H54 (cell line): Measurements from ENCODE around the gene ZNF536.

Source experiments
- DNase-seq: peaks from one replicate; pipeline ENCODE4 v3.0.0; 2011; ENCODE audit warnings: low spot score, mixed read lengths; ENCODE audit not compliant: insufficient read length
- FAIRE-seq: peaks from 3 replicates; lab custom pipeline; 2011; peaks lifted over from hg19 to GRCh38; lab: Jason Lieb, UNC
- POLR2A ChIP-seq: IDR thresholded peaks from 2 replicates; pipeline ENCODE4 v1.6.1; 2011; ENCODE audit warnings: low read depth, mild to moderate bottlenecking, low read length

Gene ZNF536

DNA sequence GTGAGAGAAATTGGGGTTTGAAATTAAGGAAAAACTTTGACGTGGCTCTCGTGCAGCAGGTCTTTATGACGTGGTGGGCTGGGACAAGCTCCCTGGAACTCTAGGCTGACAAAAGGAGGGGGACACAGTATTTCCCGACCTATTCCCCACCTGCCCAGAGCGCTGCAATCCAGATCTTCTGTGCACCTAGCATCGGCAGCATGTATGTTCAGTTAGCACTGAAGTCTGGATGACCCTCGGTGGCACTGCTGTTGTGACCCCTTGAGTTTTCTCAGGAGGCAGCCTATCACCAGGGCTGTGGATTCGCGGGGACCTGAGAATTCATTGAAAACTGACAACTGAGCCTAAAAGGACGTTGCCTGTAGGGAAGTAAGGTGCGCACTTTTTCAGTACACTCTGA lies 9.1 kb upstream of the ZNF536 start:
- DNase-seq = no peak
- no peak for FAIRE-seq
- no peak for TF ChIP-seq POLR2A

DNA sequence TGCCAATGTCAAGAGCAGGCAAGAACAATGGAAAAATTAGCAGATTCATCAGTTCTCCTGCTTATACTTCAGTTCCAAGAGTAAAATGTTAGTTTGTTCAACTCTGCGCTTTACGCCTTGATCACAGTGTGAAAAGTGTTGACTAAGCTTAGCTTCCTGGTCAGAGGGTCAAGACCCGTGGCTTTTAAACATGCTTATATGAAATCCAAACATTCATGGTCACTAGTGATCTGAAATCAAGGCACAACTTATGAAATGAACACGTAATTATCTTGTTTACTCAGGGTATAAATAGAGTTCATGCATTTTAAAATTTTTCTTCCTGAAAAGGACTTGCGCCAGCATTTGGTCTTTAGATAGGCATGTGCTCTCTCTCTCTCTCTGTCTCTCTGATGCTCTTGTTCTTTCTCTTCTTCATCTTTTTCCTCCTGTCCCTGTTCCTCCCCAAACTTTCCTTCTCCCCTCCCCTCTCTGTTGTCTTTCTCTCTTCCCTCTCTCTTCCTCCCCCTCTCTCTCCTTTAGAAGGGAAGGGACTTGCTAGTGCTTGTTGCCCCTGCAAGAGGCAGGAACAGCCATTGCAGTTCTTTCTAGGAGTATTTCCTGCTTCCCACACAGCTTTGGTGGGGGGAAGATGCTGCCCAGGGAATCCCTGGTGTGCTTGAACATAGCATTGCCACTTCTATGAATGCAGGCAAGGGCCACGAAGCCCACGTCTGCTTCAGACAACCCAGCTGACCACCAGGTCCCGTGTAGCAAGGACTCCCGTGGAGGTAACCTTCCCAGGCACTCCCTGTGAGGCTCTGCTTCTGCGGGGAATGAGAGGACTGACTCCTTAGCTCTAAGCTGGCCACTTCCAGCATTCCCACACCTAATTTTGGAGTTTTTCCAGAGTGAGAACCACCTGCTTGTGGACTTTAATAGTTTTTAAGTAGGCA lies 7.1 kb upstream of the ZNF536 start:
- FAIRE-seq (no peak), DNase-seq (no peak)
- no peak for TF ChIP-seq POLR2A

DNA sequence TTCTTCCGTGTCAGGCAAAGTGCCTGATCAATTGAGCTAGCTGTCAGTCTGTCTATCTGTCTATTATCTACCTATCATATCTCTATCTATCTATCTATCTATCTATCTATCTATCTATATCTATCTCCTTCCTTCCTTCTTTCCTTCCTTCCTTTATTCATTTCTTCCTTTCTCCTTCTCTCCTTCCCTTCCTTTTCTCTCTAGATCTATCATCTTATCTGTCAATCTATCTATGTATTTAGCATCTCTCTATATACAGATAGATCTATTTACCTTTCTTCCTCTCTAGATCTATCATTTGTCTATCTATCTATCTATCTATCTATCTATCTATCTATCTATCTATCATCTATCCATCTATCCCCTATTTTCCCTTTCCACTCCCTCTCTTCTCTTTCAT lies 5.9 kb upstream of the ZNF536 start:
- DNase-seq = no peak
- FAIRE-seq = no peak
- TF ChIP-seq POLR2A = no peak

DNA sequence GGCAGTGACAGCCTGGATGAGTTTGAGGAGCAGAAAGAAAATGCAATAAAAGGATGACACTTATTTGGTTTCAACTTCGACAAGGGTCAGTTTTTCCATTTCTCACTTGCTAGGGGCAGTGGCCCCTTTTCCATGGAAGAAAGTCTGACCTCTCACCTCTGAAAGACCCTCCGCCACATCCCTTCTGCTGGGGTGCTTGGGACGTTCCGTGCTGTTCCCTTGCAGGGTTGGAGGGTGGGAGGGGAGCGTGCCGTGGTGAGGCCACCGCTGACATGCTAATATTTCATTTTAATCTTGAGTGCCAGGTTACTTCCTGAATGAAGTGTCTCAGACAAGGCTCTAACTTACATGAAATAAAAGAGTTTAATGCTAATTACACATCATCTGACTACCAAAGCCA lies 5.2 kb upstream of the ZNF536 start:
- DNase-seq (no peak), FAIRE-seq (no peak)
- no peak for TF ChIP-seq POLR2A

DNA sequence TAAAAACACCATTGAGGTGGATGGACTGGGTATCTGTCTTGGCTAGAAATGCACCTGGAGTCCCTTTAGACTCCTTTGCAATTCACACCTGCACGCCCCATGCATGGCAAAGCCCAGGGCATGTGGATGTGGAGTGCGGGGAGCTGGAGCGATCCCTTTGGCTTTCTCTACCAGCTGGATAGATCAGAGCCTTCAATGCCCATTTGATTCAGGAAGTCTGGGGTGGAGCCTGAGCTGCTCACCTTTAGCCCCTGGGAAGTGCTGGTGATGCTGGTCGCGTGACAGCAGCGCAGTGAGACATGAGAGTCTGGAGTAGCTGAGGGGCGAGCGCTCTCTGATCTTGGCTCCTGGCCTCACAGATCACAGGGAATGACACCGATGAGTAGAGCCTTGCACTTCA lies 4.8 kb upstream of the ZNF536 start:
- no peak for TF ChIP-seq POLR2A
- no peak for DNase-seq
- no peak for FAIRE-seq

DNA sequence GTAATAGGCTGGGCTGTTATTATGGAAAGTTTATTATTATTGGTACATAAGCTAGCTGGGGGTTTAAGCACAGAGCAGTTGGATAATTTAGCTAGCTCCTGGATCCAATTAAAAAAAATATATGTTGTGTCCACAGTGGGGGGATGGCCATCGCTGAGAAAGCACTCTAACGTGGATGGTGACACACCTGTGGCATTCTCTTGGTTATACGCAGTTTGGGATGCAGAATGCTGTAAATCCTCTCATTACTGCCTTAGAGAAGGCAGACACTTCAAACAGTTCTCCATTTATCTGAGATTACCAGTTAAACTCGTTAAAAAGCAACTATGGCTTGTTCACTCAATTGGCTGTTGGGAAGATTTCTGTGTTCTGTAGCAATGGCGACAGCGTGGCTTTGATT lies 2.4 kb upstream of the ZNF536 start:
- FAIRE-seq (no peak), DNase-seq (no peak)
- no peak for TF ChIP-seq POLR2A

DNA sequence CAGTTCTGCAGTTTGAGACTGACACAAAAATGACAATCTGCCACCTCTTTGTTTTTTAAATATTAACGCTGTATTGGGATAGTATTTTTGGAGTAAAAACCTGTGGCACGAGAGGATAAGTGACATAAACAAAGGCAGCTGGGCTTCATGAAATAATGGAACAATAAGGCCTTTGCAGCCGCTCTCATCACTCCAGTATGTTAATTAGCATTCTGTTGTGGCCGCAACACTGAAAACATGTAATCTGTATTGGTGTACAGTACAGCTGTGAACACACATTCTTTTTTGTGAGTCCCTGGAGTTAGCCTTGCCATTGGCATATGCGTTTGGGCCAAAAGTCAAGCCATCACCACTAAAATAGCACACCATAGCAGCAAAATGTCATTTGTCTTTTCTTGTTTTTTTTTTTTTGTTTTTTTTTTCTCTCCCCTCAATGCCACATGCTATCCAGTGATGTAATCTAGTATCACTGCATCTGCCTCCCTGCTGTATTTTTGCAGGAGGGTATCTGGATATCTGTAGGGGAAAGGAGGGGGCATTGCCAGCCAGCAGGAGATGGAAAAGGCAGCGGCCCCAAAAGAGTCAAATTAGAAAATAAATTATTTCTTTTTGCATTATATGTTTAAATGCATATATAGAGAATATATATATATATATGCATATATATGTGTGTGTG lies 885 bp upstream of the ZNF536 start:
- FAIRE-seq (no peak), DNase-seq (no peak)
- TF ChIP-seq POLR2A = no peak

DNA sequence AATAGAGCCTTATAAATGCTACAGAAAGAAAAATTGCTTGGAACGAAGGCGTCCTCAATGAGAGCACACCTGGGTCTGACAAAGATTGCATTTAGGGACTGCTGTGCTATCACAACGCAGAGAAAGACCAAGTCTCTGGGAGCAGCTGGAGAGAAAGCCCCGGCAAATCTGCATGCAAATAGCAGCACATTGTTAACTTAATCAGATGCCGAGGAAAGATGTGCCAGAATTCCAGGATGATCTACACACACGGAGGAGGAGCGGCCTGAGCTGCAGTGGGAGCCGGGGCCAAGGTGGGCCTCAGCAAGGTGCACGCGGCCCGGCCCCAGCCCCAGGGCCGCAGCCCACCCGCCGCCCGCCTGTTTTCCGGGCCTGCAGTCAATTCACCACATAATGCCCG lies 1.4 kb downstream of the ZNF536 start:
- TF ChIP-seq POLR2A = no peak
- DNase-seq (no peak), FAIRE-seq (no peak)

DNA sequence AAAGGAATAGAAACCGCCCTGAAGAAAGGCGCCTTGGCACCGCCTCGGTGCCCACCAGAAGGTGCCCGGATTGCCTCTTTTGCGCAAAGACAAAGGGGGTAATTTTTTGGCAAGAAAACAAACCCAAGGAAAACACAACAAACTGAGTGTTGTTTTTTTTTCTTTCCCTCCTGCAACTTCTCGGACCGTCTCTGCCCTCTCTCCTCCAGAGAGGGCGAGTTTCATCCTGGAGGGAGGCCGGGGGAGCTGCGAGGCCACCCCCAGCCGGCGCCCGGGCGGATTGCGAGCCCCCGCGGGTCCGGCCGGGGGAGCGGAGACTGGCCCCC lies 2.3 kb downstream of the ZNF536 start:
- DNase-seq = no peak
- no peak for FAIRE-seq
- TF ChIP-seq POLR2A = no peak

DNA sequence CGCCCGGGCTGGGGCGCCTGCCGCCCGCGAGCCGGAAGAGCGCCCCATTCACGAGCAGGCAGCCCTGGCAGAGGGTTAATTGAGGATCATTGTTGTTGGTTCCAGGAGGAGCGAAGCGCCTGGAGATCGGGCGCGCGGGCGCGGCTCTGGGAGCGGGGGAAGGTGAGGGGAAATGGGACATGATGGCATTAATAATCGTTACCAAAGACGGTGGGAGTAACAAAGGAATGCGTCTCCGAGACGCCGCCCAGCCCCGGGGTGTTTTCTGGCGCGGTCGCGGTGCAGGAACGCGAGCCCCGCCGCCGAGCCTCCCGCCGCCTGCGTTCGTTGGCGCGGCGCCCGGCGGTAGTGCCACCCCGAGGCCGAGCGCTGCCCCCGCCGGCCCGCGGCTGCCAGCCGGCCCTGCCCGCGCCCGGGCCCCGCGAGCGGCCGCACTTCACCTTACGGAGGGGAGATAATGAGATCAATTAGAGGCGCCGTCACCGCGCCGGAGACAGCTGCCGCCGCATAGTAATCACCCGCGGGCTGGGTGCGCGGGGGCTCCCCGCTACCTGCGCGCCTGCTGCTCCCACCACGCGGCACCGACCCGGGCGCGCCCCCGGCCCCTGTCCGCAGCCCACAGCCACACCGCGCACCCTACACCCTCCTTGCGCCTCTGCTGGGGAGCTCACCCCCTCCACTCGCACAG lies 2.8 kb downstream of the ZNF536 start:
- DNase-seq (no peak), FAIRE-seq (no peak)
- TF ChIP-seq POLR2A = no peak

DNA sequence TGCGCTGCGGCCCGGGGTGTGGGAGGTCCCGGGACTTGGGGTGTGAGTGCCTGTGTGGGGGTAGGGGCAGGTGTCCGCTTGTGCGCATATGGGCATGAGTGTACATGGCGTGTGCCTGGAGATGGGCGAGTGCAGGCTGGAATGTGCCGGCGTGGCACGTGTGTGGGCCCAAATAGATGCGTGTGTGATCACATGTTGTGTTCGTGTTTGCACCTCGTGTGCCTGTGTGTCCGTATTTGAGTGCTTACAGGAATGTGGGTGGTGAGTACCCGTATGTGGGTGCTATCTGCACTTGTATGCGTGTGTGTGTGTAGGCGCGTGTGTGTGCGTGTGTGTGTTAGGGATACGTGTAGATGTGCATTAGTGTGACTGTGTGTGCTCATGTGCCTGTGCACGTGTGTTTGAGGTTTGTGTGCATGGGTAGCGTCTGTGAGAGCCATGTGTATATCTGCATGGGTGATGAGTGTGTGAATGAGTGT lies 3.4 kb downstream of the ZNF536 start:
- DNase-seq = no peak
- no peak for FAIRE-seq
- TF ChIP-seq POLR2A = no peak

DNA sequence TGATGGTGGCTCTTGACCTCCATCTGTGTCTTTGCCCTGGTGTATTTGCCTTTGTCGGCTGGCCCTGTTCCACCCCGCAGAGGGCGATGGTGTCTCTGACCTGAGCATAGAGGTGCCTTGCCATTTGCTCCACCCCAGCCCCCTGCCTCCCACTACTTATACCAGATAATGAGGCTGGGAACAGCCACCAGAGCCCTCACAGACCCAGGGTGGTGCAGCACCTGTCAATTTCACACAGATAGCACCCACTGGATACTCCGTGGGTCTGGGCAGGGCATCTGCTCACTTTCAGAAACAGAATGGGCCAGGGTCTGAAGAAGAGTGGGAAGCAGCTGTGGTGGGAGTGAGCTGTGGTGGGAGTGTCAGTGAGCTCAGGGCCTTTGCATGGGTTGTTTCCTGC lies 4.1 kb downstream of the ZNF536 start:
- DNase-seq = no peak
- no peak for FAIRE-seq
- TF ChIP-seq POLR2A = no peak

DNA sequence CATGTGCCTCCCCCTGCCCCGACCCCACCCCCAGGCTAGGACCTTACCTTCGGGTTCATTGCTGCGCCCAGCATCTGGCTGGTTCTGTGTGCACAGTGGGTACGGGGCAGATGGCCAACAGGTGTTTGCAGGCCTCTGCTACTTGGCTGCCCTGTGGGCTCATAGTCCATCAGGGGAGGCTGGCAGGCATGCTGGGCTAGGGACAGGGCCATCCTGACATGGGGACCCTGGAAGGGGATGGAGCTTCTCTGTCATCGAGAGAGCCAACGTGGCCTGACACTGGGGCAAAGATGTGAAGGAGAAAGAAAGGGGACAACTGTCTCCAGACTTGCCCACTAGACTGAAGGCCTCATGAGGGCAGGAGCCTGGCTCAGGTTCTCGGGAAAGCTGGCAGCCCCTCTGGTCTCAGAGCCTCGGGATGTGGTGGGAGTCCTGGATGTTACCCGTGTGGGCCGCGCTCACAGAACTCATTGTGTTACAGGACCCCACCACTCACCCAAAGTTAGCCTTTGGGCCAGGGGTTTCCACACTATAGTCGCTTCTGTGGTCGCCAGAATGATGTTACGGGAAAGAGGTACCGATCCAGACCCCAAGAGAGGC lies 4.7 kb downstream of the ZNF536 start:
- FAIRE-seq (no peak), DNase-seq (no peak)
- TF ChIP-seq POLR2A = no peak

DNA sequence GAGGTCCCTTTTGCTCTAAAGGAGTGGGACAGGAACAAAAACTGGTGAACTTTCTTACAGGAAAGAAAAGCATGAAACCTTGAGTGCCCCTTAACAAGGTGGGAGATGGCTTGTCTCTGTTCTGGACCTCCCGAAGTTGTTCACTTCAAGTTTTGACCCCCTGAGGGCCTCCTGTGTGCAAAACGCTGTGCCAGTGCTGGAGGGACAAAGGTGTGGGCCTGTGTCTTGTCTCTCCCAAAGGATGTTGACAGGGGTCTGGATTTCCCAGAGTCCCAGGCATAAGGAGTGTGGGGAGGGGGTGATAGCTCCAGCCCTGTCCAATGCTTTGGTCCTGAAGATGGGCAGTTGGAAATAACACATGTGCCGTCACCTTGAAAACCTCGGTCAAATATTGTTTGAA lies 6.5 kb downstream of the ZNF536 start:
- DNase-seq (no peak), FAIRE-seq (no peak)
- TF ChIP-seq POLR2A = no peak
